Measurements from ENCODE around the gene MRPS18B. TPM values are rescaled to one million over a fixed set of nuclear protein-coding genes. Genes with fewer than 3 reads are reported as not detected.
A peak's percentile ranks its signal among the peaks of the same experiment; 100 is the strongest.

MRPS18B gene
- total RNA-seq, 1 donor from 2014 or later = 36.6 TPM

DNA sequence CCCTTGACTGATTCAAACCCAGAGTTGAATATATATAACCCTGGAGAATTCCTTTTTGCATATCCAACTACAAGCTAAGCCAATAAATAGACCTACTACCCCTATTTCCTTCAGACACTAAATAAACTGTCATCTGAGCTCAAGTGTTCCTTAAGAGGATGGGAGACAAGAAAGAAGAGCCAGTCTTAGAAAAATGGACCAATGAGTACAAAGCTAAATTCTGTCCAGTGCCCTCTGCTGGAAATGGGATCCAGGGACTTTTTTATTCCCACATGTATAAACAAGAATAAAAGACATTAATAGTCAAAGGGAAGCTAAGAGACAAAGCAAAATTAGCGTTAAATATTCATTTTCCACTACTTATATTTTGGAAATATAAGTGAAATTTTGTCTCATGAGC, 5.4 kb upstream of the MRPS18B start:
- Mint-ChIP-seq H3K27me3 (ENCODE audit: unreplicated experiment) (no peaks in the 10 kb centered on the region), H3K4me3 (ENCODE audit: unreplicated experiment) (no peak overlapping the region), H3K4me1 (ENCODE audit: unreplicated experiment) (peaks cover 37% of the 10 kb centered on the region), H3K9me3 (ENCODE audit: unreplicated experiment) (no peaks in the 10 kb centered on the region), H3K27ac (ENCODE audit: unreplicated experiment) (peak overlapping the region; percentile 43), H3K36me3 (ENCODE audit: unreplicated experiment) (peaks cover 51% of the 10 kb centered on the region)
- TF ChIP-seq, protein P1, sequence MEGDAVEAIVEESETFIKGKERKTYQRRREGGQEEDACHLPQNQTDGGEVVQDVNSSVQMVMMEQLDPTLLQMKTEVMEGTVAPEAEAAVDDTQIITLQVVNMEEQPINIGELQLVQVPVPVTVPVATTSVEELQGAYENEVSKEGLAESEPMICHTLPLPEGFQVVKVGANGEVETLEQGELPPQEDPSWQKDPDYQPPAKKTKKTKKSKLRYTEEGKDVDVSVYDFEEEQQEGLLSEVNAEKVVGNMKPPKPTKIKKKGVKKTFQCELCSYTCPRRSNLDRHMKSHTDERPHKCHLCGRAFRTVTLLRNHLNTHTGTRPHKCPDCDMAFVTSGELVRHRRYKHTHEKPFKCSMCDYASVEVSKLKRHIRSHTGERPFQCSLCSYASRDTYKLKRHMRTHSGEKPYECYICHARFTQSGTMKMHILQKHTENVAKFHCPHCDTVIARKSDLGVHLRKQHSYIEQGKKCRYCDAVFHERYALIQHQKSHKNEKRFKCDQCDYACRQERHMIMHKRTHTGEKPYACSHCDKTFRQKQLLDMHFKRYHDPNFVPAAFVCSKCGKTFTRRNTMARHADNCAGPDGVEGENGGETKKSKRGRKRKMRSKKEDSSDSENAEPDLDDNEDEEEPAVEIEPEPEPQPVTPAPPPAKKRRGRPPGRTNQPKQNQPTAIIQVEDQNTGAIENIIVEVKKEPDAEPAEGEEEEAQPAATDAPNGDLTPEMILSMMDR (IDR thresholded peaks at IDR 0.05) = peak; percentile 50
- no peak for DNase-seq (ENCODE audit: extremely low spot score, unreplicated experiment)

DNA sequence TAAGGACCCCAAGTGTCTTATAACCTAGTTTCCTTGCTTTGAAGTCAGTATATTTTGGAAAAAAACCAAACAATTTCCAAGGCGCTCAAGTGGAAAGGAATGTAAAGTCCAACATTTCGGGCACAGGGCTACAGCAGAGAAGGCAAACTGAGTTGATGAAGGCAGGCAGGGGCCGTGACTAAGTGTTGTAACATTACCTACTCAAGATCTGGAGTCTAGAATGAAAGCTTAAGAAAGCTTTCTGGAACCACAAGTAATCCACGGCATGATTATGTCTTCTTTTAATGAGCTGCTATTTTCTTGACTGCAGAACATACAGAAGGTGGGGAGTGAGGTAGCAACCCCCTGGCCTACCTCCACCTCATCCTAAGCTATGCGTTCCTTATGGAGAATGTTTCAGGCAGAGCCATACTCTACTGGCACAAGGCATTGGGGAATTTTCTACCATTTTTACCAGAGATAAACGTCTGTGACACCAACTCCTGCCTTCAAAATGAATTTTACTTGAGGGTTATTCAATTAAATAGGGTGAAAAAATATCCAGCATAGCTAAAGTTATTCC, 4.9 kb upstream of the MRPS18B start:
- DNase-seq (ENCODE audit: extremely low spot score, unreplicated experiment) = no peak
- peaks cover 45% of the 10 kb centered on the region for H3K36me3 Mint-ChIP-seq (ENCODE audit: unreplicated experiment)
- peaks cover 37% of the 10 kb centered on the region for H3K4me1 Mint-ChIP-seq (ENCODE audit: unreplicated experiment)
- no peaks in the 10 kb centered on the region for H3K9me3 Mint-ChIP-seq (ENCODE audit: unreplicated experiment)
- H3K27me3 Mint-ChIP-seq (ENCODE audit: unreplicated experiment) = no peaks in the 10 kb centered on the region
- TF ChIP-seq, protein P1 (IDR thresholded peaks at IDR 0.05) = no peak
- H3K27ac Mint-ChIP-seq (ENCODE audit: unreplicated experiment) = peak overlapping the region; percentile 100
- H3K4me3 Mint-ChIP-seq (ENCODE audit: unreplicated experiment) = no peak overlapping the region

DNA sequence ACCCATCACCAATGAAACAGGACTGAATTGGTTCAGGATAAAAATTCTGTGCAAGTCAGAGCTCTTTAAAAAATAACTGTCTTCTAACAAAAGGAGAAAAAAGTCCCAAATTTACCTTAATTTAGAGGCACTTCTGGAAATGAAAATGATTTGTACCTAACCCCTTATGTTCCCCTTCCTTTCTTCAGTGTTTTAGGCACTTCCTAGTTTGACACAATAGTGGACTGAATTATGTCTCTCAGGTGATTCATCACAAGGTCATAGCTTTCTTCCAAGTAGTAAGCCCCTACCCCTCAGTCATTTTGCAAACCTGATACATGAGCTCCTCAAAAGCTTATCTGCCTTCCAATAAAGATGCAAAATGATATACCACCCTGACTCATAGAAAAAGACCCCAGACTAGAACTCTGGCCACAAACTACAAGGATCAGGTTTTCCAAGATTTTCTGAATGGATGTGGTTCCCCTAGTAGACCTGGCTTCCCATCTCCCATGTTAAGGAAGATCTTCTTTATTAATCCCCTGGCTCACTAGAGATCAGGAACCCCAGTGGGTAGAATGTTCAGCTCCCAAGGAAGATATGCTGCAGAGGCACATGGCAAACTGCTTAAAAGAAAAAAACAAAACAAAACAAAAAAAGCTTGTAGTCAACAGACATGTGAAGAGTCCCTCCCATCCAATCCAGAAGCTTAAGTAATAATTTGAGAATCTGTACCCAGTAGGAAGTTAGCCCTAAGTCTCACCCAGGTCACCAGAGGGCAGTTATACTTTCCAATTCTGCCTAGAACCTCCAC, 4.2 kb upstream of the MRPS18B start:
- Mint-ChIP-seq H3K36me3 (ENCODE audit: unreplicated experiment) (peaks cover 40% of the 10 kb centered on the region), H3K27ac (ENCODE audit: unreplicated experiment) (peak overlapping the region; percentile 100), H3K27me3 (ENCODE audit: unreplicated experiment) (no peaks in the 10 kb centered on the region), H3K9me3 (ENCODE audit: unreplicated experiment) (no peaks in the 10 kb centered on the region), H3K4me1 (ENCODE audit: unreplicated experiment) (peaks cover 39% of the 10 kb centered on the region), H3K4me3 (ENCODE audit: unreplicated experiment) (peak overlapping the region; percentile 97)
- TF ChIP-seq, protein P1 (IDR thresholded peaks at IDR 0.05) = no peak
- no peak for DNase-seq (ENCODE audit: extremely low spot score, unreplicated experiment)

DNA sequence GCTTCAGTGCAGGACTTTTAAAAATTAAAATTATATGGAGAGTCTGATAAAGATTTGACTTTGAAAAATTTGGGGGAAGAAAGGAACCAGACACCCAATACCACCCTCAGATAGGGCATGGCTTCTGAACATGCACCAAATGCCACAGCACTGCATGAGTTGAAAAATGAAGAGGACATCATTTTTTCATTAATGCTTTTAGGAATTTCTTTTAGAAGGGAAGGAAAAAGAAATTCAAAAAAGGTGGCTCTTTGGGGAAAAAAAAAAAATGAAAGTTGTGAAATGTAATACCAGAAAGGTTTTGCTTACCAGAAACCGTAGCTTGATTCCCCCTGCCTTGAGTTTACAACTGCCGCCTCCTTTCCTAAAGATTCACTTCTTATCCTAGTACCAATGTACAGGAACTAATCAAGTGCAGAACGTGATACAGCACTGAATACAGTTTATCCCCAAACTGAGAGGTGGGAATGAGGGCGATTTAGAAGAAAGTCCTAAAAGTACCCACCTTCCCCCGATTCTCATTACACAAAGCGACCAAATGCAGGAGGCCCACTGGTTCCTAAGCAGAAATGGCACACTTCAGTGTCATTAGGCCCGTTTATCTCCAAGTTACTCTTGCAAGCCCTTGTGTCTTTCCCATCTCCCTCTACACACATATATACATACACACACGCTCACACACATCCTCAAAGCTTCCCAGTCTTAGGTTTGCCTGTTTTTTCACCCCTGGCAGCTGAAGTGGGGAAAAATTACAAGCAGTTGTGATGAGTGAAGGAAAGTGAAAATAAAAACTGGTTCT, 3.4 kb upstream of the MRPS18B start:
- TF ChIP-seq, protein P1 (IDR thresholded peaks at IDR 0.05) = no peak
- H3K4me1 Mint-ChIP-seq (ENCODE audit: unreplicated experiment) = peaks cover 46% of the 10 kb centered on the region
- DNase-seq (ENCODE audit: extremely low spot score, unreplicated experiment) = no peak
- H3K36me3 Mint-ChIP-seq (ENCODE audit: unreplicated experiment) = peaks cover 33% of the 10 kb centered on the region
- peak overlapping the region; percentile 100 for H3K27ac Mint-ChIP-seq (ENCODE audit: unreplicated experiment)
- H3K9me3 Mint-ChIP-seq (ENCODE audit: unreplicated experiment) = no peaks in the 10 kb centered on the region
- H3K27me3 Mint-ChIP-seq (ENCODE audit: unreplicated experiment) = no peaks in the 10 kb centered on the region
- peak overlapping the region; percentile 97 for H3K4me3 Mint-ChIP-seq (ENCODE audit: unreplicated experiment)

DNA sequence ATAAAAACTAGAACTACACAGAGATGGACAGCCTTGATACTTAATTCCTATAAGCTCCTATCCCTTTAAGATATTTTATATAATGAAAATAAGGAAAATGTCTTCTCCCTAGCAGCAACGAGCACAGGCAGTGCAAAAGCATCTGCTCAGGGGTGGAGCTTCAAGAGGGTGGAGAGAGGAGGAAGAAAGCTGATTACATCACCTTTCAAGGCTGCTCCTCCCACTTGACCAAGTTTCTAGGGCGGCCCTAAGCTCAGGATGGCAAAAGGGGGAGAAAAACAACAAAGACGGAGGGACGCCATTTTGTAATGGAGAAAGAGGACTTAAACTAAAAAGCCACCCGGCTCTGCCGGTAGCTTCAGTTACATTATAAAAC, 2.8 kb upstream of the MRPS18B start:
- H3K9me3 Mint-ChIP-seq (ENCODE audit: unreplicated experiment) = no peaks in the 10 kb centered on the region
- DNase-seq (ENCODE audit: extremely low spot score, unreplicated experiment) = peak; percentile 93
- no peaks in the 10 kb centered on the region for H3K27me3 Mint-ChIP-seq (ENCODE audit: unreplicated experiment)
- peak overlapping the region; percentile 100 for H3K27ac Mint-ChIP-seq (ENCODE audit: unreplicated experiment)
- H3K36me3 Mint-ChIP-seq (ENCODE audit: unreplicated experiment) = peaks cover 29% of the 10 kb centered on the region
- TF ChIP-seq, protein P1 (IDR thresholded peaks at IDR 0.05) = no peak
- peak overlapping the region; percentile 97 for H3K4me3 Mint-ChIP-seq (ENCODE audit: unreplicated experiment)
- H3K4me1 Mint-ChIP-seq (ENCODE audit: unreplicated experiment) = peaks cover 41% of the 10 kb centered on the region

Data from osteocyte (in vitro differentiated cells).